Epithelial cell of proximal tubule (primary cell): ENCODE data around the gene COL1A2. TPM values are rescaled to one million over a fixed set of nuclear protein-coding genes. Genes with fewer than 3 reads are reported as not detected.

Experiments
- DNase-seq: peaks from one replicate; pipeline ENCODE4 v3.0.0-alpha.2; 2011; ENCODE audit warnings: low read depth
- H3K4me3 ChIP-seq: 2 replicates; pipeline ENCODE4 v1.5.1; 2011; ENCODE audit warnings: low read depth, mild to moderate bottlenecking, low read length
- total RNA-seq: library from RNA; depleted of rRNA; stranded (reverse); fragments of >200 nt; gene quantifications from 2 replicates; pipeline ENCODE4 v1.2.3, GENCODE V29; 2015
- TF ChIP-seq, protein P1 (sequence below): conservative IDR thresholded peaks from 2 replicates; pipeline ENCODE4 v1.5.1; 2012; ENCODE audit warnings: low read depth, mild to moderate bottlenecking, low read length

The COL1A2 gene
- total RNA-seq, 1 donor from 2014 or later = 10.9 TPM

DNA sequence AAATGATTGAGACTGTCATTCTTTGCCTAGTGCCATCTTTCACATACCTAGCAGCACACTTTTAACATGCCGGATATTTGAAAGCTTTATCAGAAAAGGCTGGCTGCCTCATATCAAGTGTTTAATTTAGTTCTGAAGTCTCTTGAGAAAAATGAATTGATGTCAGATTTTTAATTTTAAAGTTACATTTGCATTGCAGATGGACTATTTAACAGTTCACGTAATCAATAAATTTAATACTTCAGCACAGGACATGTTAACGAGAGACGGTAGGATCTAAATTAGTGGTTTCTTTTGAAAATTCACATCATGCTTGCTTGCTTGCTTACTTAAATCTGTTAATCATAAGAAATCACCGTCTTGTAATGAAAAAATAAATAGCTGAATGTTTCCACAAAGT, 51.6 kb downstream of the COL1A2 start:
- TF ChIP-seq, protein P1, sequence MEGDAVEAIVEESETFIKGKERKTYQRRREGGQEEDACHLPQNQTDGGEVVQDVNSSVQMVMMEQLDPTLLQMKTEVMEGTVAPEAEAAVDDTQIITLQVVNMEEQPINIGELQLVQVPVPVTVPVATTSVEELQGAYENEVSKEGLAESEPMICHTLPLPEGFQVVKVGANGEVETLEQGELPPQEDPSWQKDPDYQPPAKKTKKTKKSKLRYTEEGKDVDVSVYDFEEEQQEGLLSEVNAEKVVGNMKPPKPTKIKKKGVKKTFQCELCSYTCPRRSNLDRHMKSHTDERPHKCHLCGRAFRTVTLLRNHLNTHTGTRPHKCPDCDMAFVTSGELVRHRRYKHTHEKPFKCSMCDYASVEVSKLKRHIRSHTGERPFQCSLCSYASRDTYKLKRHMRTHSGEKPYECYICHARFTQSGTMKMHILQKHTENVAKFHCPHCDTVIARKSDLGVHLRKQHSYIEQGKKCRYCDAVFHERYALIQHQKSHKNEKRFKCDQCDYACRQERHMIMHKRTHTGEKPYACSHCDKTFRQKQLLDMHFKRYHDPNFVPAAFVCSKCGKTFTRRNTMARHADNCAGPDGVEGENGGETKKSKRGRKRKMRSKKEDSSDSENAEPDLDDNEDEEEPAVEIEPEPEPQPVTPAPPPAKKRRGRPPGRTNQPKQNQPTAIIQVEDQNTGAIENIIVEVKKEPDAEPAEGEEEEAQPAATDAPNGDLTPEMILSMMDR = no peak
- DNase-seq = no peak
- H3K4me3 ChIP-seq = no peak overlapping the region

DNA sequence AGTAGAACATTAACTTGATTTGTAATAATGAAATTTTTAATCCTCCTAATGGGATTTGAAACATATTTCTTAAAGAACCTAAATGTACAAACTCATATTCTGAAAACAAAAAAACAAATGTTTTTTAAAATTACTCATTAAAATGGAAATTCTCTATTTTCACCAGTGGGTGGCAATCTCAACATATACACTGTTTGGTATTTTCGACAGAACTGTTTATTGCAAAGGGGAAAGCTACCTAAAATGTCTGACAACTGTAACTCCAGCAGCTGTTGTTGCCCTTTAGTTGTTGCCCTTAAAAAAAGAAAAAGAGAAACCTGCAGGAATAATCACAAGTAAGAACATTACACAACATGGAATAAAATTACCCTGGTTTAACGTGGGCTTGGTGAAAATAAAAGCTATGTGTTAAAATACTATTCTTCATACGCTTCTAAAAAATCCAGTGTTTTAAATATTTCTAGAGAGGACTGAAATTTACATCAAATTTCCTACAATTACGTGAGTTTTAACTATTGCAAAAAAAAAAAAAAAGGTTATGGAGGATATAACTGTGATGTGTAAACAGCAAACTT, 54.5 kb downstream of the COL1A2 start:
- peak; percentile 9 for DNase-seq
- TF ChIP-seq, protein P1 = peak; percentile 67
- no peak overlapping the region for H3K4me3 ChIP-seq

DNA sequence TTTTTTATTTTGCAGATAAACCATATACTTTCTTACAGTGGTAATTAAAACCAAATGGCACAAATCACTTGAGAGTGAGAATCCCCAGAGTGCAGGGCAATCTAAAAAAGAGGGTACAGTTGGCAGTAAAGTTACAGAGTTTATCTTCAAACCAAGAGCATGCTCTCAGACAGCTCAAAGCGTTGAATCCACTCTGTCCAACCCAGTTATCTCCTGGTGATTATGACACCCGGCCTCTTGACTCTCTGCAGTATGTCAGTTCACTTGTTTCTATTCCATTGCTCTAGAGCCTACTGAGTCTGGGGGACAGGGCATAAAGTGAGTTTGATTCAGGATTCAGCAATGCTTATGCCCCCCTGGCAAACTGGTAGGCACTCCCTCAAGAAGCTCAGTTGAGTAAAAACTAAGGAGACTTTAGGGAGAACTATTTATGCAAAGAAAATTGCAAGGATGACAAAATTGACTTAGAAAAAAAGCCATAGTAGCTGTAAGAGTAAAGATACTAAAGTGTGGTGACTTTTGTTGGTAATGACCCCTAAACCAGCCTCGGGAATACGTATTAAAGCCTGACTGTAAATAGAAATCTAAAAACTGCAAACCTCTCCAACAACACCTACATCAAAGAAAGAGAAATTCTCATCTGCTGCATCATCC, 55.5 kb downstream of the COL1A2 start:
- TF ChIP-seq, protein P1 = no peak
- no peak overlapping the region for H3K4me3 ChIP-seq
- no peak for DNase-seq

DNA sequence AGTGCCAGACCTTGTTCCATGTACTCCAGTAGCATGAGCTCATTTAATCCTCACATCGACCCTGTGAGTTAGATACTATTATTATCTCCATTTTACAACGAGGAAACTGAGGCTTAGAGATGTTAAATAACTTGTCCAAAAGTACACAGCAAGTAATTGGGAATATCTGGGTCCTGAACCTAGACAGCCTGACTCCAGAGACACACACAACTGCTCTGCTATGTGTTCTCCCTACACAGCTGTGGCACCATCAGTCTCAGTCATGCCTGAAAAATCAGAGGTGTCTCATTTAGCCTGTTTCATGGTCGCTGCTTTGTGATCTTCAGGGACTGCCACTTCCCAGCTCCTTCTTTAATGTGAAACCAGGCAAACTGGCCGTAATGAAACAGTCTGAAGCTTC, 56.5 kb downstream of the COL1A2 start:
- TF ChIP-seq, protein P1 = no peak
- H3K4me3 ChIP-seq = no peak overlapping the region
- no peak for DNase-seq

DNA sequence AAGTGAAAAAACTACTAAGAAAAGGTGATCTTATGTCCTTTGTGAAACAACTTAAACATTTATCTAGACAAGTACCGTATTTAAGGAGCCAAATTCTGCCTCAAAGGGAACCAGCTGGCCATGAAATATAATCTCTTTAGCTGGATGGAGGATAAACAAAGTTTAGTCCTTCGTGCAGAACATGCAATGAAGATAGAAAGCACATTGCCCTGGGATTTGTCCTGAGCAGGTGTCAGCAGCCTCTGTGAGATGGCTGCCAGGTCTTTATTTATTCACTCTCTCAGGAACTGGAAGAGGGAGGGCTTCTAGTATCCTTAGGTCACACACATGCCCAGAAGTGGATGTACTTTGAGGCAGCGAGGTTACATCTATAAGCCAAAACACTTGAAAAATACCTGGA, 57.5 kb downstream of the COL1A2 start:
- H3K4me3 ChIP-seq = no peak overlapping the region
- DNase-seq = no peak
- TF ChIP-seq, protein P1 = no peak

DNA sequence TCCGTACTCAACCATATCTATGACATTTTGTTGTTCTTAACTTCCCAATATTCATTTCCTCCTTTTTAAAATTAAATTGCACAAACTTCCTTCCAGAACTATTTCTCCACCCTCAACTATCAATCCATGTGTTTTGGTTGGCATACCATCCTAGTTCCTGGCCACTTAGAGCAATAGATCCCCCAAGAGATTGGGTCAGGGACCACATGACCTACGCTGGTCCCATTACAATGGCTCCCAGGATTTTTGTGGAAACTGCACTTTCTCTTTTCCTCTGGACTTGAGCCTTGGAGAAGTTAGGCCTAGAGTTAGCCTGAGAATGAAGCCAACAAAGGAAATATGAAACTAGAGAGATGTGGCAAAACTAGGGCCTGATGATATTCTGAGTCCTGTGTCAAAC, 59.2 kb downstream of the COL1A2 start:
- no peak for DNase-seq
- no peak overlapping the region for H3K4me3 ChIP-seq
- TF ChIP-seq, protein P1 = no peak

DNA sequence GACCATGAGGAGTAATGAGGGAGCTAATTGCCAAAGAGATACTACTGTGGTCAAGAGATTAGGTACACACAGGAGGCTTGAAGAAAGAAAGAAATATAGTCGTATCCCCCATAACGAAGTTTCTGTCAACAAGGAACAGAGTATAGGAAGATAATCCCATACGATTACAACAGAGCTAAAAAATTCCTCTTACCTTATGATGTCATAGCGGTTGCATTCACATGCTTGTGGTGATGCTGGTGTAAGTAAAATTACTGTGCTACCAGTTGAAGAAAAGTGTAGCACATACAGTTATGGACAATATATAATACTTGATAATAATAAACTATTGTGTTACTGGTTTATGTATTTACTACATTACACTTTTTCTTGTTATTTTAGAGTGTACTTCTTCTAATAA, 63.3 kb downstream of the COL1A2 start:
- TF ChIP-seq, protein P1 = no peak
- DNase-seq = no peak

More for the DNA sequence above, 63.3 kb downstream of the COL1A2 start:
- H3K4me3 ChIP-seq = no peak overlapping the region
